Occipital lobe (tissue), 2 donors: ENCODE results near the gene LONP1. TPM values are rescaled to one million over a fixed set of nuclear protein-coding genes. Genes with fewer than 3 reads are reported as not detected.

Experiments used
- DNase-seq: peaks from one replicate; lab custom pipeline; 2025; lab: John Stamatoyannopoulos, UW
- total RNA-seq: library from RNA; depleted of rRNA; stranded (reverse); fragments of >200 nt; gene quantifications from one replicate; pipeline ENCODE4 v1.2.3, GENCODE V29; 2014

Gene LONP1
- total RNA-seq, 1 donor from 2014 or later: 39.6 TPM

- no peak for DNase-seq
These were observed 64.5 kb downstream of the LONP1 start for GRCh38 chr19:5655412-5655811.

- no peak for DNase-seq
These were observed 65.0 kb downstream of the LONP1 start for GRCh38 chr19:5654931-5655330.

GRCh38 chr19:5652261-5652660 is 67.7 kb downstream of the LONP1 start:
- no peak for DNase-seq

- DNase-seq: no peak
These were observed 68.6 kb downstream of the LONP1 start for GRCh38 chr19:5651361-5651760.

GRCh38 chr19:5648464-5648863 is 71.5 kb downstream of the LONP1 start:
- no peak for DNase-seq

- no peak for DNase-seq
These were observed 73.2 kb downstream of the LONP1 start for GRCh38 chr19:5646703-5647102.

GRCh38 chr19:5645409-5645808 is 74.5 kb downstream of the LONP1 start:
- no peak for DNase-seq

- DNase-seq: no peak
These were observed 75.9 kb downstream of the LONP1 start for GRCh38 chr19:5644037-5644436.

GRCh38 chr19:5643060-5643459 is 76.9 kb downstream of the LONP1 start:
- DNase-seq: no peak

- DNase-seq: no peak
These were observed 77.7 kb downstream of the LONP1 start for GRCh38 chr19:5642204-5642603.

Other genes starting within 250 kb of the LONP1 start
- gene TINCR, start 152.2 kb downstream of the LONP1 start, total RNA-seq: 0.31 TPM
- 44.3 TPM for gene SAFB2, start 97.4 kb downstream of the LONP1 start, total RNA-seq
- gene SAFB, start 97.1 kb downstream of the LONP1 start, total RNA-seq: 76.6 TPM
- 16.2 TPM for gene MICOS13, start 39.6 kb downstream of the LONP1 start, total RNA-seq
- gene HSD11B1L, start 39.1 kb downstream of the LONP1 start, total RNA-seq: 16.7 TPM
- gene RPL36, start 29.9 kb downstream of the LONP1 start, total RNA-seq: 299 TPM
- gene CATSPERD, start 491 bp upstream of the LONP1 start, total RNA-seq: not detected
- 0.16 TPM for gene PRR22, start 64.6 kb upstream of the LONP1 start, total RNA-seq
- 13.3 TPM for gene DUS3L, start 71.0 kb upstream of the LONP1 start, total RNA-seq
- not detected for gene NRTN, start 84.9 kb upstream of the LONP1 start, total RNA-seq
- not detected for gene FUT6, start 119.6 kb upstream of the LONP1 start, total RNA-seq
- gene FUT3, start 131.3 kb upstream of the LONP1 start, total RNA-seq: not detected
- not detected for gene FUT5, start 150.4 kb upstream of the LONP1 start, total RNA-seq
- 79.9 TPM for gene NDUFA11, start 183.6 kb upstream of the LONP1 start, total RNA-seq
- 4.1 TPM for gene VMAC, start 184.7 kb upstream of the LONP1 start, total RNA-seq
- gene CAPS, start 194.1 kb upstream of the LONP1 start, total RNA-seq: 7.0 TPM